Middle frontal gyrus (tissue), 1 donor: ENCODE measurements around the gene TXNL4A.
"Not testable (repeated sequence)": the region's sequence is repeated elsewhere in the genome, so short reads cannot be mapped to it uniquely, and the experiment has no call there.

ENCODE experiments used
- DNase-seq: peaks from one replicate; pipeline ENCODE4 v3.0.0-alpha.2; 2015; ENCODE audit warnings: low spot score; ENCODE audit errors: extremely low spot score

The TXNL4A gene

DNA sequence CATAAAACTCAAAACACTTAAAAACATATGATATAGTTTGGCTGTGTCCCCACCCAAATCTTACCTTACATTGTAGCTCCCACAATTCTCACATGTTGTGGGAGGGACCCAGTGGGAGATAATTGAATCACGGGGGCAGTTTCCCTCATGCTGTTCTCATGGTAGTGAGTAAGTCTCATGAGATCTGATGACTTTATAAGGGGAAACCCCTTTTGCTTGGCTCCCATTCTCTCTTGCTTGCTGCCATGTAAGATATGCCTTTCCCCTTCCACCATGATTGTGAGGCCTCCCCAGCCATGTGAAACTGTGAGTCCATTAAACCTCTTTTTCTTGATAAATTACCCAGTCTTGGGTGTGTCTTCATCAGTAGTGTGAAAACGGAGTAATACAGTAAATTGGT is 11.3 kb upstream of the TXNL4A start:
- not testable (repeated sequence) for DNase-seq

DNA sequence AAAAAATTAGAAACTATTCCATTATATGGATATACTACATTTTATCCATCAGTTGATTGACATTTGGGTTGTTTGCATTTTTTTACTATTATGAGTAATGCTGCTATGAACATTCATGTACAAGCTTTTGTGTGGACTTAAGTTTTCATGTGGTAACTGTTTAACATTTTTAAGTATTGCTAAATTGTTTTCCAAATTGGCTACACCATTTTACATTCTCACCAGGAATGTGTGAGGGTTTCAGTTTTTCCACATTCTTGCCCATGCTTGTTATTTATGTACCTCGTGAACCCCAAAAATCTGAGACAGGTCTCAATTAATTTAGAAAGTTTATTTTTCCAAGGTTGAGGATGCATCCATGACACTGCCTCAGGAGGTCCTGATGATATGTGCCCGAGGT is 3.1 kb upstream of the TXNL4A start:
- DNase-seq = no peak

DNA sequence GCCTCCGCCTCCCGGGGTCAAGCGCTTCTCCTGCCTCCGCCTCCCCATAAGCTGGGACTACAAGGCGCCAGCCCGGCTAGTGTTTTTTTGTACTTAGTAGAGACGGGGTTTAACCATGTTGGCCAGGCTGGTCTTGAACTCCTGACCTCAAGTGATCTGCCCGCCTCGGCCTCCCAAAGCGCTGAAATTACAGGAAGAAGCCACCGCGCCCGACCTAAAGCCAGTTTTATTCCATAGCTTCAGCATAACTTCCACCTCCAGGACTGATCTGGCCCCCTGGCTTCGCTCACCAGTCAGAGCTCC is 783 bp upstream of the TXNL4A start:
- no peak for DNase-seq

DNA sequence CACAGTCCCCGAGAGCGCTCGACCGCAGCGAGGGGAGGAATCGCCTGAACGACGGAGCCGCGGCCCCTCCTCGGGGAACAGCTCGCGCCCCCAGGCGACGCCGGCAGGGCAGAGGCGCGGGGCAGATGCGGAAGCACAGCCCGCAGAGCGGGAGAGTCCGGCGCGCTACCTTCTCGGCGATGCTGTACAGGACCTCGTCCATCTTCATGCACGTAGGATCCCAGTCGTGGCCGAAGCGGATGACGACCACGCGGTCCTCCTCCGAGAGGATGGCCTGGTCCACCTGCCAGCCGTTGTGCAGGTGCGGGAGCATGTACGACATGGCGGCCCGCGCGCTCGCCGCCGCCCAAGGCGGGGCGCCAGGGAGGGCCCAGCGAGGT is 302 bp downstream of the TXNL4A start:
- DNase-seq = no peak

DNA sequence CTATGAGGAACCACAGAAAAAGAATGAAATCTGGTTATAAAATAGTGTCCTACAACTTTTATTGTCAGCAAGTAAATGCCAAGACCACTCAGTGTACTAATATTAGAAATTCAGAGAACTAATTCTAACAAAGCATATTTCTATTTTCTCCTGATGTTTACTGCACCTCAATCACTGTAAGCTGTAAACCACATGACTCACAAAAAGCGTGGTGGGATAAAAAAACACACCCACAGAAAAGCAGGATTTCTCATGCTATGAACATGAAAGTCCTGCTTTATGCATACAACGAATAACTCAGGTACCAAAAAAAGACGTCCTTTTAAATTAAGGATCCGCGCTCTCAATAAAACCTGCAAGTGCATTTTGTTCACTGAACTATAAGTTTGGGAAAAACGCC is 797 bp downstream of the TXNL4A start:
- no peak for DNase-seq

DNA sequence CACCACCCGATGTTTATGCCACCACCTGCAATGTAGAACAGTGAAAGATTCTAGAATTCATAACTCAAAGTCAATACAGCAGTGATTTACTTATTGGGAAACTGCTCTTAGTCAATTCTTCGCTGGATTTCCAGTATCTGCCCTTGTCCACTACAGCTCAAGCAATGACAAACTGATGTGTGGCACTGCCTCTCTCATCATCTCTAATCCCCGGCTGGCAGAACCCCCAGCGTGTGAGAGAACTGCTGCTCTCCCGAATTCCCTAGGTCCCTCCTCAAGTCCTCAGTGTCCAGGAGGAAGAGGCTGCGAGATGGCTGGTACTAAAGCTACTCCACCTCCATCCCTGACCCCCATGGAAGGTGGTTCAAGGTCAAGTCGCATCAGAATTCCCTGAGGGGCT is 1.6 kb downstream of the TXNL4A start:
- DNase-seq = no peak

DNA sequence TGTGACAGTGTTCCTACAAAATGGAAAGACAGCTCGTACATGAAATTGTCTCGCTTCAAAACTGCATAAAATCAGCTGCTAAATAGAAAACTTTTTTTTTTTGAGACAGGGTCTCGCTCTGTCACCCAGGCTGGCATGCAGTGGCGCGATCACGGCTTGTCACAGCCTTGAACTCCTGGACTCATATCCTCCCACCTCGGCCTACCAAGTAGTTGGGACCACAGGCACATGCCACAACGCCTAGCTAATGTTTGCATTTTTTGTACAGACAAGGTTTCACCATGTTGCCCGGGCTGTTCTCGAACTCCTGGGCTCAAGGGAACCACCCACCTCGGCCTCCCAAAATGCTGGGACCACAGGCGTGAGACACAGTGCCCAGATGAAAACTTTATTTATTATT is 3.2 kb downstream of the TXNL4A start:
- no peak for DNase-seq

DNA sequence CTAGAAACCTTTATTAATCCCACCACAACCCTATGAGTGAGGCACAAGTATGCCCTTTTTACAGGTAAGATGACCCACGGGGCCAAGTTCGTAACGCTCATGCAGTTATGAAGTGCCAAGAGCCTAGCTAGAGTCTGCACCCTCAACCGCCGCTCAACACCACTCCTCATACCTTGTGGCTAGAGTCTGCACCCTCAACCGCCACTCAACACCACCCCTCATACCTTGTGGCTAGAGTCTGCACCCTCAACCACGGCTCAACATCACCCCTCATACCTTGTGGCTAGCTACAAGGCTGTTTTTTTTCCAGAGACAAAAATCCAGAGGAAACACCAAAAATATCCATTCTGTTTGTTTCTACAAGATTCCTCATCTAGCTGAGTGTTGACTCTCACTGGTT is 4.6 kb downstream of the TXNL4A start:
- DNase-seq = no peak

DNA sequence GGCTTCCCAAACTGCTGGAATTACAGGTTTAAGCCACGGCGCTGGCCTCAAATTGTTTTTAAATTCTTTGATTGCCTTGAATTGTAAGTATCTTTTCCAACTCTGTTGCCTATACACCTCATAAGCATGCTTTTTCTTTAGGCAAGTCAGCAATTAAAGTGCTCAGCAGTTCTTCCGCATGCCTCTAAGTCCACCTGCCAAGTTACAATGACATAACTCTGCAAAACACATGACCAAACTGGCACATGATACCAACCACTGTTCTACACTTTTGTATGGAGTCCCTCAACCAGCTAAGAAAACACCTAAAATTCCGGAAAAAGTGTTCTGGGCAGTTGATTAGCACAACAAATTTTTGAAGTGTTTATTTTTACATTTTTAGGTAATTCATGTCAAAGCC is 5.1 kb downstream of the TXNL4A start:
- DNase-seq = no peak

DNA sequence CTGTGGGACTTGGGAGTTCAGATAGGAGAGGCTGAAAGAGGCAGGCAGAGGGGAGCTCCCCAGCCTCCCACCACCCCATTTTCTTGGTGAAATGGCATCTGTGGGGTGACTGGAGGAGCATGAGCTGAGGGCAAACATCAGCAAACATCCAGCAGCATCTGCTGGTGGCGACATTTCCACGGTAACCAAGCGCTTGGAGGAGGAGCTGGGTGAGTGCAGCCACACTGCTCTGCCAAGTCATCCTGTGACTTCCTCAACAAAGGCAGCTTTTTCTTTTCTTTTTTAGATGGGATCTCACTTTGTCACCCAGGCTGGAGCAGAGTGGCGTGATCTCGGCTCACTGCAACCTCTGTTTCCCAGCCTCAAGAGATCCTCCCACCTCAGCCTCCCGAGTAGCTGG is 5.6 kb downstream of the TXNL4A start:
- no peak for DNase-seq

DNA sequence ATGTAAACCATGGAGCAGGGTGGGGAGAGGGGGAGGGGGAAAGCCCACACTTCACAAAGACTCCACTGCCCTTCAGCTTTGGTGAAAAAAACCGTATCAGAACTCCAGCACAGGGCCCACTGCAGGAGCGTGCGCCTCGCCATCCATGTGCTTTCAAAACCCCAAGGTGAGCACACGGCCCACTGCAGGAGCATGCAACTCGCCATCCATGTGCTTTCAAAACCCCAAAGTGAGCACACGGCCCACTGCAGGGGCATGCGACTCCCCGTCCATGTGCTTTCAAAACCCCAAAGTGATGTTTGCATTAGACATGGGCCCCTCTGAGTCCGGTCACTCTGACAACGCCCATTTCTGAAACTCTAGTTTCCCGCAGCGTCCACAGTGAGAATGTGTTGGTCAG is 7.8 kb downstream of the TXNL4A start:
- no peak for DNase-seq

DNA sequence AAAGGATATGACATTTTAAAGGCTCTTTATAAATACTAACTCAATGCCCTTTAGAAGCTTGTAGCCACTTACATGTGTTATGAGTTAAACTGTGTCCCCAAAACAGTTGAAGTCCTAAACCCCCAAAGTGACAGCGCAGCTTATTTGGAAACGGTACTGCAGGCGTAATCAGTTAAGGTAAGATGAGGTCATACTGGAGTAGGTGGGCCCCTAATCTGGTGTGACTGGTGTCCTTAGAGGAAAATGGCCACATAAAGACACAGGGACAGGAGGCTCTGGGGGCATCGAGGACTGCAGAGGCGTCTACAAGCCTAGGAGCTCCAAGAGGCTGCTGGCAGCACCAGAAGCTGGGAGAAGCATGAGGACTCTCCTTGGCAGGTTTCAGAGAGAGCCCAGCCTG is 8.5 kb downstream of the TXNL4A start:
- no peak for DNase-seq

DNA sequence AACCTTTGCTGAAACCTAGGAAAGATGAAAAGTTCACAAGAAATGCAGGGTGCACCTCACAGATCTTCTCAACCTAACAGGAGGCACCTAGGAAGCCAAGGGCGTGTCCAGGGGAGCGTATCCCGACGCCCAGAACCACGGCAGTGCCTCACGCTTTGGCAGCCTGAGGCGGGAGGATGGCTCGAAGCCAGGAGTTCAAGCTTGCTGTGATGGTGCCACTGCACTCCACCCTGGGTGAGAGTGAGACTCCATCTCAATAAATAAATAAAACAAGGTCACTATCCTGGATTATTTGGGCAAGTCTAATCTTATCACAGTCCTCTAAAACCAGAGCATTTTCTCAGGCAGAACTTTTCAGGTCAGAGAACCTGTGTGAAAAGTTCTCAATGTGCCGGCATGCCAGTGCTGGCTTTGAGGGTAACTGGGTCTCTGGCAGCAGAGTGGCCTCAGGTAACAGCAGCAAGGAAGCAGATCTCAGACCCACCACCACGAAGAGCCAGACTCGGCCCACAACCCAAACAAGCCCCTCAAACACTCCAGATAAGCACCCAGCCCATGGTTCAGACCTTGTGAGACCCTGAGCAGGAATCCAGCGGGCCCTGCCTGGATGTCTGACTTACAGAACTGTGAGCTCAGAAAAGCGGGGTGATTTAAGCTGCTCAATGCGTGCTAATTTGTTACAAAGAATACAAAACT is 12.2 kb downstream of the TXNL4A start:
- no peak for DNase-seq

DNA sequence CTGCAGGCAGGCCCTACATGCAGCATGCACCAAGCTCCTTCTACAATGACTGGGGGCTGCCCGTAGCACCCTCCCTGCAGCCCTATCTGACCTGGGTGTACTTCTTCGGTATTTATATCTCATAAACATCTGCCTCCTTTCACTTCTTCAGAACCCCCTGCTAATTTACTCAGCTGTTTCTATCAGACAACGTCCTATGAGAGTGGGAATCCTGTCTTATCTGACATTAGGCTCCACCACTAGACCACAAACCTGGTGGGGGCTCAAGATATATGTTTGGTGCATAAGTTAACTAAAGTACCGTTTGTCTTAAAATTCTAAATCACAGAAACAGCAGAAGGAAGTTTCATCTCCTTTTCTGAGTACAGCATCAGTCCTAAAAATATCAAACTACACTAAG is 13.3 kb downstream of the TXNL4A start:
- DNase-seq = no peak

DNA sequence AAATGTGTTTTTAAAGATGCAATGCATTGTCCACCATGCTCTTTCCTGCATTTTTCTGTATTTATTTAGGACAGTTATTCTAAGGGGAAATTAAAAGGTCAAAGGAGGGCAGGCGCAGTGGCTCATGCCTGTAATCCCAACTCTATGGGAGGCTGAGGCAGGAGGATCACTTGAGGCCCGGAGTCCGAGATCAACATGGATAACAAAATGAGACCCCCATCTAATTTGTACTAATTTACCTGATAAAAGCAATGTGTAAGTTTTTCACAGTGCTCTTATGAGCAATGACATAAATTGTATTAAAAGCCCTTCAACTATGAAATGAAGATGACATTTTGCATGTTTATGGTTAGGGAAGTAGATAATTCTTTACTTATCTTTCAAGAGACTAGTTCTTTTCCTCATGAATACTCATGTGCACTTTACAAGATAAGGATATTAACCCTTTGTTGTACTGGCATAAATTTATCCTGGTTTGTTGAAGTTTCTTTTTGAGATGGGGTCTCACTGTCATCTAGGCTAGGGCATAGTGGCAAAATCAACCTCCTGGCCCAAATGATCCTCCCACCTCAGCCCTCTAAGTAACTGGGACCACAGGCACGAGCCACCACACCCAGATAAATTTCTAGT is 14.2 kb downstream of the TXNL4A start:
- no peak for DNase-seq

DNA sequence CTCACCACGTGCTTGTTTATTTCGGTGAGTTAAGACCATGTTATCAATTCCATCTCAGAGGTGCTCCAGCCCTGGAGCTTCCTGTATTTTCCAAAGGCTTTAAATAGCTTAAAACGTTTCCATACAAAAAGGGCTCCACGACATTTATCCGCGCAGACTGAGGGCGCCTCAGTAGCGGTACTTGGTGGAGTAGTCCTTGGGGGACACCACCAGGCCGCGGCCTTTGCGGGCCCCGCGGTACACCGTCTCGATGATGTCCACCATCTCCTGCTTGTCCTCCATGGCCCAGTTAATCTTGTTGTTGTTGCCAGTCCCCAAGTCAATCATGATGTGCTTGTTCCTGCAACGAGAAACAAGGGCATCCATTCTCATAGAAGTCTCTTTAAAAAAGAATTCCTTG is 14.8 kb downstream of the TXNL4A start:
- DNase-seq = no peak

DNA sequence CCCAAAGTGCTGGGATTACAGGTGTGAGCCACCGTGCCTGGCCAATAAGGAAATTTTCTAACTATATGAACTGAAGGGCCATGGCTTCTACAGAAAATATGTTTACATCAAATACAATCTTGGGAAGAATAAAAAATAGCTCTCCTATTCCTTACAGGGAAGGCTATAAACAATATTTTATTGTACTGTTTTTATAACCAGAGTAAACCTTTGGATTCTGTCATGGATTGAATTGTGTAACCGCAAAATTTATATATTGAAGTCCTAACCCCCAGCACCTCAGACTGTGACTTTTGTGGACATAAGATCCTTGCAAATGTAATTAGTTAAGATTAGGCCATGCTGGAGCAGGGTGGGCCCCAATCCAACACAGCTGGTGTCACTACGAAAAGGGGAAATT is 15.6 kb downstream of the TXNL4A start:
- no peak for DNase-seq

DNA sequence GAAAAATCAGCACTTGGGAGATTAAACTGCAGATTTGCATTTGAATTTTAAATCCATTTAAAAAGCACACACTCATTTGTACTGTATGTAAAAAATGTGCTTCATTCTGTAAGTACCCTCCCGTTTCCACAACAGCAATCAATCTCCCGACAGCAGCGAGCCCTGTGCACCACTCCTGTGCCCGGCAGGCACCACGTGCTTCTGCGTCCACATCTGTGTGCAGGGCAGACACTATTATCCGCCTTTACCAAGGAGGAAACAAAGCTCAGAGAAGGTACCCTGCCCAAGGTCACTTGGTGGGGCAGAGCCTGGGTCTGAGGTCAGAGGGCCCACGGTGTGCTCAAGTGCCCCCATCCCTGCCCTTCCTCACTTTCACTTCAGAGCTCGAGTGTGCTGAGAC is 16.4 kb downstream of the TXNL4A start:
- no peak for DNase-seq

DNA sequence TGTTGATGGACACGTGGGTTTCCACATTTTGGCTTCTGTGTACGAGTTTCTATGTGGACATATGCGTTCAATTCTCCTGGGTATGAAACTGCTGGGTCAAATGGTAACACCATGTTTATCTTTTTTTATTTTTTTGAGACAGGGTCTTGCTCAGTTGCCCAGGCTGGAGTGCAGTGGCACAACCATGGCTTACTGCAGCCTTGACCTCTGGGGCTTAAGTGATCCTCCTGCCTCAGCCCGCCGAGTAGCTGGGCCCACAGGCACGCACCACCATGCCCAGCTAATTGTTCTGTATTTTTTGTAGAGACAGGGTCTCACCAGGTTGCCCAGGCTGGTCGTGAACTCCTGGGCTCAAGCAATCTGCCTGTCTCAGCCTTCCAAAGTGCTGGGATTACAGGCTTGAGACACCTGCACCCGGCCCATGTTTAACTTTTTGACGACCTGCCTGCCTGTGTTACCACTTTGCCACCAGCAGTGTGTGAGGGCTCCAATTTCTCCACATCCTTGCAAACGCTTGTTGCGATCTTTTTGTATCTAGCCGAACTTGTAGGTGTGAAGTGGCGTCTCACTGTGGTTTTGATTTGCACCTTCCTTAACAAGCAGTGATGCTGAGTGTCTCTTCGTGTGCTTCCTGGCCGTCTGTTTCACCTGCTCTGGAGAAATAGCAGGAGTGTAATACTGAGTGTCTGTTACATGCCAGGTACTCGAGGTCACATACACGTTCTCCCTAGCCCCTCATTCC is 17.0 kb downstream of the TXNL4A start:
- DNase-seq = no peak

DNA sequence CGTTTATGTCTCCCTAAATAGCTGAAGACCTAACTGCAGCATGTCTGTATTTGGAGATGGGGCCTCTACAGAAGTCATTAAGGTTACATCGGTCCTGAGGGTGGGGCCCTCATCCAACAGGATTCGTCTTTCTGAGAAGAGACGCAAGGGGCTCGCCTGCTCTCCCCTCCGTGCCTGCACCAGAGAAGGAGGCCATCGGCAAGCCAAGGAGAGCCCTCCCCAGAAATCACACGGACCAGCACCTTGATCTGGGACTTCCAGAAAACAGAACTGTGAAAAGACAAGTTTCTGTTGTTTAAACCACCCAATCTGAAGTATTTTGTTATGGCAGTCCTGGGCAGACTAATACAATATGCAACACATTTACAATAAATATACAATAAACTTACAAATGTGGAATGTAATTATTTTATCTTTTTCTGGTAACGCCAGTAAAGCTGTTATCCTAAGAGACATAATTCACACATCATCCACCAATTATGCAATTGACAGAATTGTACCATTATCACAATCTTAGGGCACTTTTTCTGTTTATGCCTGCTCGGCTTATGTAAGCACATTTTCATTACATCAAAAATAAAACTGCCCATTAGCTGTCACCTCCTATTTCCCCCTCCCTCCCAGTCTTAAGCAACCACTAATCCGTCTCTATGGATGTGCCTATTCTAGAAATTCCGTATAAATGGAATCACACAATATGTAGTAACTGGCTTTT is 17.8 kb downstream of the TXNL4A start:
- no peak for DNase-seq

DNA sequence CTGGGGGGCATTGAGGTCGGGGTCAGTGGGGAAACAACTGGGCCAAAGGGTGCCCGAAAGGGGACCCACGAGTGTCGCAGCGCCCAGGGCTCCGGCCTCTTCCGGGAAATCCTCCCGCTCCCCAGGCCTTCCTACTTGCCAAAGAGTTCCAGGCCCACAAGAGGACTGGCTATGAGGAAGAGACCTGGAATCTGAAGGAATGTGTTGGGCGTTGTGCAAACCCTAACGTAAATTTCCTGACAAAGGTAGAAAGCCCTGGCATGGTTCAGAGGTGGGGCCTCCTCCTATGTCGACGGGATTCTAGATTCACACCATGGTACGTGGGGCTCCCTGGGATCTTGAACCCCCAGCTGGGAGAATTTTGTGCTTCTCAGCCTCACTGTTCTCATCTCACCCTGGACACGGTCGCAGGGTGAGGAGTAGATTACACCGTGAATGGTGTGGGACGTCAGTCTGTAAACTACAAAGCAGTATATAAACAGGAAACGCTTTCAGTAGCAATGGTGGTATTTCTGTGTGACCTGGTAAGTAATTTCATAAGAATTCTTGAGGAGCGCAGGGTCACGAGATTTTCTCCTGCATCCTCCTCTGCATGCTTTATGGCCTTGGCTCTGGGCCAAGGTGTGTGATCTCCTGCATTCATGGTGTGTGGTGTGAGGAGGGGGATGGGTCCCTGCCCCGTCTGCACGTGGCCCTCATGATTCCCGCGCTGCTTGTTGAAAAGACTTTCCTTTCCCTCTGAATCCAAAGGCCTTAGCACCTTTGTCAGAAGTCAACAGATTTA is 23.1 kb downstream of the TXNL4A start:
- DNase-seq = no peak
